Measurements from ENCODE around the gene AHSG. TPM values are rescaled to one million over a fixed set of nuclear protein-coding genes. Genes with fewer than 3 reads are reported as not detected.

AHSG gene
- total and polyA plus RNA-seq, 10 of the 15 experiments (the other 5 are each of a cell fraction or from before 2014, with no cell fraction given), result 0.06 to 0.90 (median 0.15) TPM; not detected in 7

- TF ChIP-seq NFYB (IDR thresholded peaks at IDR 0.05; ENCODE audit: insufficient read depth, low read depth, low read length), result no peak
- no peak for TF ChIP-seq SUPT20H (IDR thresholded peaks at IDR 0.05; ENCODE audit: borderline replicate concordance, control insufficient read depth, low read depth, low read length)
- TF ChIP-seq ATF2 (IDR thresholded peaks at IDR 0.05; ENCODE audit: low read length), result no peak
- TF ChIP-seq ASH2L (IDR thresholded peaks at IDR 0.05; ENCODE audit: borderline replicate concordance, low read depth), result no peak
These were observed 14.6 kb upstream of the AHSG start (continued) for GRCh38 chr3:186598108-186598784.

GRCh38 chr3:186598794-186599141, 14.1 kb upstream of the AHSG start:
- CTCF ChIA-PET, result no interaction called here
- Histone ChIP-seq H3K9me3 (replicated peaks; ENCODE audit: control insufficient read depth, insufficient read depth, low read length) (no peaks in the 10 kb centered on the region), H3K9ac (ENCODE audit: control insufficient read depth, insufficient read depth, low read length) (no peak overlapping the region), H3K4me2 (ENCODE audit: control insufficient read depth, insufficient read depth) (no peak overlapping the region), H3K79me2 (ENCODE audit: control insufficient read depth, insufficient read depth, low read length) (no peaks in the 10 kb centered on the region), H4K20me1 (ENCODE audit: control insufficient read depth, insufficient read depth) (no peaks in the 10 kb centered on the region), H3K4me3 (no peak overlapping the region), H3K27ac (ENCODE audit: control insufficient read depth, insufficient read depth) (no peak overlapping the region), H2AFZ (ENCODE audit: control insufficient read depth, low read depth, low read length) (no peak overlapping the region), H3K36me3 (ENCODE audit: control insufficient read depth in 2 of 2, insufficient read depth in 2 of 2, low read length in 1 of 2) (no peaks in the 10 kb centered on the region), H3K4me1 (ENCODE audit: control insufficient read depth, insufficient read depth, low read length) (no peaks in the 10 kb centered on the region), H3K27me3 (replicated peaks in 1 of 2; ENCODE audit: control insufficient read depth in 2 of 2, insufficient read depth in 2 of 2, low read length in 1 of 2) (no peaks in the 10 kb centered on the region)
- POLR2A ChIA-PET, result no interaction called here
- RAD21 ChIA-PET (ENCODE audit: unreplicated experiment), result no interaction called here
- DNase-seq (ENCODE audit: low read depth, low spot score) (no peak), ATAC-seq (no peak; the same call in 1 of the 3 replicates), FAIRE-seq (no peak)
- intact Hi-C loops (cut with micrococcal nuclease; ENCODE audit: unreplicated experiment), result no loop called here
- 44% methylated on average over 4 of the region's 4 CpGs for WGBS (ENCODE audit: insufficient coverage, insufficient replicate concordance, low lambda C conversion rate, missing lambda C conversion rate)
- in situ Hi-C loops (cut with MboI), result no loop called here
- no TSS peak for BruUV-seq (replicated peaks)
- SMC1A ChIA-PET (ENCODE audit: uncharacterized antibody, unreplicated experiment), result interaction anchor here (1.1 kb wide), 1 partner anchor 54 kb away, joined by 3 read pairs; no protein-coding TSS in a partner anchor
- no peak for TF ChIP-seq KAT2A (conservative IDR thresholded peaks at IDR 0.05; ENCODE audit: control insufficient read depth, low read depth, low read length)
- TF ChIP-seq SMAD1 (IDR thresholded peaks at IDR 0.05; ENCODE audit: low read depth, partially characterized antibody), result no peak
- no peak for TF ChIP-seq MLLT1 (IDR thresholded peaks at IDR 0.05)
- TF ChIP-seq FOS (IDR thresholded peaks at IDR 0.05; ENCODE audit: borderline replicate concordance, extremely low read depth, insufficient read length), result no peak
- TF ChIP-seq SREBF2 (IDR thresholded peaks at IDR 0.05; ENCODE audit: low read length), result no peak
- no peak for TF ChIP-seq CHD1 (IDR thresholded peaks at IDR 0.05; ENCODE audit: low read depth, low read length)
- no peak for TF ChIP-seq FOXM1 (IDR thresholded peaks at IDR 0.05; ENCODE audit: low read depth, low read length)
- no peak for TF ChIP-seq ATF7 (IDR thresholded peaks at IDR 0.05; ENCODE audit: low read depth)
- no peak for TF ChIP-seq POU2F2 (IDR thresholded peaks at IDR 0.05; ENCODE audit: borderline replicate concordance, low read depth, low read length)
- TF ChIP-seq ATF3 (IDR thresholded peaks at IDR 0.05; ENCODE audit: borderline replicate concordance, extremely low read depth, low read depth, low read length), result no peak
- TF ChIP-seq GABPA (IDR thresholded peaks at IDR 0.05; ENCODE audit: low read depth), result no peak
